ENCODE data around the gene IMP4.

DNA sequence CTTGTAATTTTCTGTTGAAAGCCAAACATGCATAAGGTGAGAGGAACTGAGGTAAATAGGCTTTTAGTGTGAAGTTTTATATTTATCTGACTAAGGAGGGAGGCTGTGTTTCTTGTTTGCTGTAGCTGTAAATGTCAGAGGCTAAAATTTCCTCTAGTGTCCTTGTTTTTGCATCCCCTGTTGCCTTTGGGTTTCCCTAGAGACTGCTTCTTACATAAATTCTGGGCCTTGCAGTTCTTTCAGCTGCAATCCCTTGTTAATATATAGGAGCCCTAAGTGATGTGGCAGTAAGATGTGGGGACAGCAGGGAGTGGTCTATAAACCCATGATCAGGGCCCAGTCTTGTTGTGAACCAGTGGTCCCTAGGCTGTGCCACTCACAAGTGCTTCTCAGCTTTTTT, 7.5 kb upstream of the IMP4 start:
- TF ChIP-seq KAT7 (CRISPR knock-in tag; IDR thresholded peaks at IDR 0.05; ENCODE audit: borderline replicate concordance) (no peak), TCF7 (CRISPR knock-in tag; IDR thresholded peaks at IDR 0.05; ENCODE audit: low read depth) (no peak)
- TF ChIP-seq, protein P1, sequence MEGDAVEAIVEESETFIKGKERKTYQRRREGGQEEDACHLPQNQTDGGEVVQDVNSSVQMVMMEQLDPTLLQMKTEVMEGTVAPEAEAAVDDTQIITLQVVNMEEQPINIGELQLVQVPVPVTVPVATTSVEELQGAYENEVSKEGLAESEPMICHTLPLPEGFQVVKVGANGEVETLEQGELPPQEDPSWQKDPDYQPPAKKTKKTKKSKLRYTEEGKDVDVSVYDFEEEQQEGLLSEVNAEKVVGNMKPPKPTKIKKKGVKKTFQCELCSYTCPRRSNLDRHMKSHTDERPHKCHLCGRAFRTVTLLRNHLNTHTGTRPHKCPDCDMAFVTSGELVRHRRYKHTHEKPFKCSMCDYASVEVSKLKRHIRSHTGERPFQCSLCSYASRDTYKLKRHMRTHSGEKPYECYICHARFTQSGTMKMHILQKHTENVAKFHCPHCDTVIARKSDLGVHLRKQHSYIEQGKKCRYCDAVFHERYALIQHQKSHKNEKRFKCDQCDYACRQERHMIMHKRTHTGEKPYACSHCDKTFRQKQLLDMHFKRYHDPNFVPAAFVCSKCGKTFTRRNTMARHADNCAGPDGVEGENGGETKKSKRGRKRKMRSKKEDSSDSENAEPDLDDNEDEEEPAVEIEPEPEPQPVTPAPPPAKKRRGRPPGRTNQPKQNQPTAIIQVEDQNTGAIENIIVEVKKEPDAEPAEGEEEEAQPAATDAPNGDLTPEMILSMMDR (IDR thresholded peaks at IDR 0.05), result no peak

All from WTC11 (cell line).